ENCODE results near the gene FHOD3. TPM values are rescaled to one million over a fixed set of nuclear protein-coding genes. Genes with fewer than 3 reads are reported as not detected.

FHOD3 gene
- total RNA-seq, 1 donor from 2014 or later: 5.6 TPM

- H3K27ac ChIP-seq: peak overlapping the region; percentile 42
- TF ChIP-seq POLR2AphosphoS5 (IDR thresholded peaks at IDR 0.05; ENCODE audit: insufficient read depth in 1 of 2, low read depth in 1 of 2) (no peak), POLR2A (IDR thresholded peaks at IDR 0.05) (no peak)
- TF ChIP-seq, protein P1, sequence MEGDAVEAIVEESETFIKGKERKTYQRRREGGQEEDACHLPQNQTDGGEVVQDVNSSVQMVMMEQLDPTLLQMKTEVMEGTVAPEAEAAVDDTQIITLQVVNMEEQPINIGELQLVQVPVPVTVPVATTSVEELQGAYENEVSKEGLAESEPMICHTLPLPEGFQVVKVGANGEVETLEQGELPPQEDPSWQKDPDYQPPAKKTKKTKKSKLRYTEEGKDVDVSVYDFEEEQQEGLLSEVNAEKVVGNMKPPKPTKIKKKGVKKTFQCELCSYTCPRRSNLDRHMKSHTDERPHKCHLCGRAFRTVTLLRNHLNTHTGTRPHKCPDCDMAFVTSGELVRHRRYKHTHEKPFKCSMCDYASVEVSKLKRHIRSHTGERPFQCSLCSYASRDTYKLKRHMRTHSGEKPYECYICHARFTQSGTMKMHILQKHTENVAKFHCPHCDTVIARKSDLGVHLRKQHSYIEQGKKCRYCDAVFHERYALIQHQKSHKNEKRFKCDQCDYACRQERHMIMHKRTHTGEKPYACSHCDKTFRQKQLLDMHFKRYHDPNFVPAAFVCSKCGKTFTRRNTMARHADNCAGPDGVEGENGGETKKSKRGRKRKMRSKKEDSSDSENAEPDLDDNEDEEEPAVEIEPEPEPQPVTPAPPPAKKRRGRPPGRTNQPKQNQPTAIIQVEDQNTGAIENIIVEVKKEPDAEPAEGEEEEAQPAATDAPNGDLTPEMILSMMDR (IDR thresholded peaks at IDR 0.05): no peak
Observed at GRCh38 chr18:36673452-36673851, 375.9 kb downstream of the FHOD3 start.

DNA sequence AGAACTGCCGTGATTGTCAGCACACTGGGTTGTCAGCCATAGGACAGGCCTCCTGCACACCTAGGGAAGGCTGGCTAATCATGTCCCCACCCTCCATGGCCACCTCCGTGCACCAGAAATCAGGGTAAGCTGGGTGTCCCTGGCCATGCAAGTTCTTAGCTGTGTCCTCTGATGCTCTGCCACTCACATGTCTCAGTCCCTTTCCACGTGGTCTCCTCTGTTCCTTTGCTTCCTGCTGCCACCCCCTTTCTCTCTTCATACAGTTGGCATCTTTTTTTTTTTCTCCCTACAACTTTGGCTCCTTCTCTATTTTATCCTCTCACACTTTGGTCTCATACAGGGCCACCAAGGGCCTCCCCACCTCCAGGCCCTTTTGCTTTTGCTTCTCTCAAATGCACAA, 377.6 kb downstream of the FHOD3 start:
- Histone ChIP-seq H3K9me3 (no peaks in the 10 kb centered on the region), H3K4me3 (no peak overlapping the region), H3K27ac (no peak overlapping the region), H3K36me3 (no peaks in the 10 kb centered on the region), H3K27me3 (no peaks in the 10 kb centered on the region), H3K4me1 (peaks cover 20% of the 10 kb centered on the region)
- no peak for DNase-seq (ENCODE audit: extremely low spot score in 2 of 2)
- TF ChIP-seq, protein P1 (IDR thresholded peaks at IDR 0.05): no peak
- TF ChIP-seq POLR2AphosphoS5 (IDR thresholded peaks at IDR 0.05; ENCODE audit: insufficient read depth in 1 of 2, low read depth in 1 of 2) (no peak), POLR2A (IDR thresholded peaks at IDR 0.05) (no peak)
- intact Hi-C loops (cut with DNase I): no loop called here

More at GRCh38 chr18:36673452-36673851, 375.9 kb downstream of the FHOD3 start:
- Histone ChIP-seq H3K4me3 (no peak overlapping the region), H3K9me3 (no peaks in the 10 kb centered on the region), H3K36me3 (no peaks in the 10 kb centered on the region), H3K27me3 (no peaks in the 10 kb centered on the region), H3K4me1 (peaks cover 20% of the 10 kb centered on the region)
- DNase-seq (ENCODE audit: extremely low spot score in 2 of 2): no peak
- intact Hi-C loops (cut with DNase I): no loop called here

DNA sequence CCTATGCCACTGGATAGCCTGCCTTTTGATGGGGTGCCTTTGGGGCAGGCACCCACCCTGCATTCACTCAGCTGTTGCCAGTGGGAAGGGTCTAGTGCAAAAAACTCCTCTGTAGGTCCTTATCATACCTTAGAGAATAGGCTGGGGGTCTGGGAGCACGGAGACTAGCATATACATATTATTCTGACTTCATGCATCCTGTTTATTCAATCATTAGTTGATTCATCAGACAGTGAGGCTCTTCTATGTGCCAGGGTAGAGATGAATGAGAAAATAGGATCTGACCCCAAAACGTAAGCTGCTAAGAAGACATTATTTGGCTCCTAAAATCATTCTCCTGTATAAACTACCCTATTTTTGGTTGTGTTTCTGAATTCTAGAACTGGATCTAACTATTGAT, 378.0 kb downstream of the FHOD3 start:
- H3K4me1 ChIP-seq: peaks cover 20% of the 10 kb centered on the region
- no peaks in the 10 kb centered on the region for H3K27me3 ChIP-seq
- intact Hi-C loops (cut with DNase I): no loop called here
- DNase-seq (ENCODE audit: extremely low spot score in 2 of 2): no peak
- H3K27ac ChIP-seq: no peak overlapping the region
- TF ChIP-seq POLR2A (IDR thresholded peaks at IDR 0.05) (no peak), POLR2AphosphoS5 (IDR thresholded peaks at IDR 0.05; ENCODE audit: insufficient read depth in 1 of 2, low read depth in 1 of 2) (no peak)
- TF ChIP-seq, protein P1 (IDR thresholded peaks at IDR 0.05): no peak
- no peak overlapping the region for H3K4me3 ChIP-seq
- no peaks in the 10 kb centered on the region for H3K9me3 ChIP-seq
- H3K36me3 ChIP-seq: no peaks in the 10 kb centered on the region

- no peaks in the 10 kb centered on the region for H3K27me3 ChIP-seq
- no peak overlapping the region for H3K27ac ChIP-seq
- H3K36me3 ChIP-seq: no peaks in the 10 kb centered on the region
- TF ChIP-seq, protein P1 (IDR thresholded peaks at IDR 0.05): no peak
- no peak for TF ChIP-seq POLR2A (IDR thresholded peaks at IDR 0.05)
- no peak for TF ChIP-seq POLR2AphosphoS5 (IDR thresholded peaks at IDR 0.05; ENCODE audit: insufficient read depth in 1 of 2, low read depth in 1 of 2)
- intact Hi-C loops (cut with DNase I): no loop called here
- DNase-seq (ENCODE audit: extremely low spot score in 2 of 2): no peak
- H3K4me1 ChIP-seq: peaks cover 17% of the 10 kb centered on the region
- no peak overlapping the region for H3K4me3 ChIP-seq
- H3K9me3 ChIP-seq: no peaks in the 10 kb centered on the region
Observed at GRCh38 chr18:36676629-36677028, 379.1 kb downstream of the FHOD3 start.

GRCh38 chr18:36680042-36680441, 382.5 kb downstream of the FHOD3 start:
- no peak for DNase-seq (ENCODE audit: extremely low spot score in 2 of 2)
- no peak overlapping the region for H3K27ac ChIP-seq
- H3K27me3 ChIP-seq: no peaks in the 10 kb centered on the region
- H3K4me1 ChIP-seq: no peaks in the 10 kb centered on the region
- H3K4me3 ChIP-seq: no peak overlapping the region
- no peaks in the 10 kb centered on the region for H3K36me3 ChIP-seq
- no peaks in the 10 kb centered on the region for H3K9me3 ChIP-seq
- intact Hi-C loops (cut with DNase I): no loop called here
- TF ChIP-seq, protein P1 (IDR thresholded peaks at IDR 0.05): no peak
- TF ChIP-seq POLR2A (IDR thresholded peaks at IDR 0.05): no peak
- TF ChIP-seq POLR2AphosphoS5 (IDR thresholded peaks at IDR 0.05; ENCODE audit: insufficient read depth in 1 of 2, low read depth in 1 of 2): no peak
